Stimulated activated CD8-positive, alpha-beta memory T cell treated with anti-CD3 and anti-CD28 coated beads, Interleukin-2, amount 100 ng/mL, for 1 hour (primary cell): ENCODE results near the gene DHX16.

Source experiments
- DNase-seq, 2 donors: peaks; one replicate each; pipeline ENCODE4 v3.0.0-alpha.2; 2020; ENCODE audit warnings: low read depth in 2 of 2

Gene DHX16

GRCh38 chr6:30696432-30696831 is 23.6 kb upstream of the DHX16 start:
- no peak for DNase-seq

GRCh38 chr6:30691208-30691847 is 18.5 kb upstream of the DHX16 start:
- DNase-seq, result no peak

GRCh38 chr6:30690403-30691207 is 17.8 kb upstream of the DHX16 start, which contains the start of gene NRM:
TSS of gene NRM (minus strand) at chr6:30690984. CDS start at chr6:30690974, 10 bp downstream.
- peak; percentile 44 to 53 for DNase-seq

- no peak for DNase-seq
These were observed 17.2 kb upstream of the DHX16 start for GRCh38 chr6:30689985-30690384.

- no peak for DNase-seq
These were observed 16.4 kb upstream of the DHX16 start for GRCh38 chr6:30689022-30689865.

- DNase-seq, result no peak
These were observed 15.8 kb upstream of the DHX16 start for GRCh38 chr6:30688569-30688968.

GRCh38 chr6:30687659-30688431 is 15.0 kb upstream of the DHX16 start:
- DNase-seq, result no peak

GRCh38 chr6:30686908-30687658 is 14.3 kb upstream of the DHX16 start:
- DNase-seq, result peak; percentile 60 to 65

- DNase-seq, result peak; percentile 64 to 77
These were observed 13.5 kb upstream of the DHX16 start, which contains the start of gene PPP1R18 for GRCh38 chr6:30686009-30686907. TSS of gene PPP1R18 (minus strand) at chr6:30686645. CDS start at chr6:30686018, 627 bp downstream.

GRCh38 chr6:30685157-30686008 is 12.6 kb upstream of the DHX16 start:
- no peak for DNase-seq

GRCh38 chr6:30684386-30685156 is 11.8 kb upstream of the DHX16 start:
- DNase-seq, result peak in 1 of 2 donors; percentile 17

GRCh38 chr6:30683980-30684338 is 11.2 kb upstream of the DHX16 start:
- DNase-seq, result no peak

- DNase-seq, result no peak
These were observed 10.6 kb upstream of the DHX16 start for GRCh38 chr6:30683183-30683979.

GRCh38 chr6:30682143-30683117 is 9.6 kb upstream of the DHX16 start:
- peak; percentile 75 to 76 for DNase-seq

- DNase-seq, result no peak
These were observed 8.9 kb upstream of the DHX16 start for GRCh38 chr6:30681766-30682142.
